HepG2 (cell line): ENCODE results near the gene FRMD8. TPM values are rescaled to one million over a fixed set of nuclear protein-coding genes. Genes with fewer than 3 reads are reported as not detected.

Experiments used
- DZIP1 ChIP-seq: sonication (generic); formaldehyde crosslinking; IDR thresholded peaks from 2 replicates; pipeline ENCODE4 v1.5.0; 2020; ENCODE audit warnings: mild to moderate bottlenecking, missing genetic modification reagents
- ETV5 ChIP-seq: IDR thresholded peaks from 2 replicates; pipeline ENCODE4 v1.6.1; 2018; ENCODE audit warnings: missing biosample characterization, missing genetic modification reagents, inconsistent platforms, borderline replicate concordance
- HIC2 ChIP-seq: sonication (generic); formaldehyde crosslinking; IDR thresholded peaks from 2 replicates; pipeline ENCODE4 v1.9.0; 2022; ENCODE audit warnings: low read depth, missing genetic modification reagents
- MEIS1 ChIP-seq: sonication (generic); formaldehyde crosslinking; IDR thresholded peaks from 2 replicates; pipeline ENCODE4 v1.9.0; 2021; ENCODE audit warnings: mild to moderate bottlenecking, missing genetic modification reagents, moderate library complexity, borderline replicate concordance
- PREB ChIP-seq: sonication (generic); formaldehyde crosslinking; IDR thresholded peaks from 2 replicates; pipeline ENCODE4 v1.4.0; 2020; ENCODE audit warnings: missing genetic modification reagents
- ZBTB1 ChIP-seq: sonication (generic); formaldehyde crosslinking; IDR thresholded peaks from 2 replicates; pipeline ENCODE4 v1.4.0; 2020; ENCODE audit warnings: missing genetic modification reagents, borderline replicate concordance
- ZBTB26 ChIP-seq: IDR thresholded peaks from 2 replicates; pipeline ENCODE4 v1.6.1; 2016; ENCODE audit warnings: missing compliant biosample characterization, missing genetic modification reagents, borderline replicate concordance
- ZBTB7A ChIP-seq: sonication (generic); formaldehyde crosslinking; IDR thresholded peaks from 2 replicates; pipeline ENCODE4 v1.8.0; 2022; ENCODE audit warnings: mild to moderate bottlenecking, missing genetic modification reagents
- ZNF263 ChIP-seq: sonication (generic); formaldehyde crosslinking; IDR thresholded peaks from 2 replicates; pipeline ENCODE4 v1.4.0; 2020; ENCODE audit warnings: missing genetic modification reagents
- ZNF335 ChIP-seq: sonication (generic); formaldehyde crosslinking; IDR thresholded peaks from 2 replicates; pipeline ENCODE4 v1.4.0; 2020; ENCODE audit warnings: missing genetic modification reagents
- ZNF484 ChIP-seq: sonication (generic); formaldehyde crosslinking; IDR thresholded peaks from 2 replicates; pipeline ENCODE4 v1.5.1; 2020; ENCODE audit warnings: mild to moderate bottlenecking, low read depth, missing genetic modification reagents, borderline replicate concordance
- ZNF687 ChIP-seq: sonication (generic); formaldehyde crosslinking; IDR thresholded peaks from 2 replicates; pipeline ENCODE4 v1.5.1; 2020; ENCODE audit warnings: mild to moderate bottlenecking, missing genetic modification reagents, moderate library complexity
- ZXDC ChIP-seq: sonication (generic); formaldehyde crosslinking; IDR thresholded peaks from 2 replicates; pipeline ENCODE4 v1.5.0; 2020; ENCODE audit warnings: mild to moderate bottlenecking, missing genetic modification reagents
- polyA plus RNA-seq, 8 experiments: library from polyadenylated mRNA; depleted of rRNA in 3 of 8; stranded (reverse) in 7 of 8; unstranded in 1 of 8; fragments of >200 nt; fragmentation: Illumina TruSeq in 4 of 8; extraction: Trizol in 4 of 8; gene quantifications; 2 replicates each; pipeline versions ENCODE4 v1.2.1 to v1.2.3, GENCODE V29; 2011 to 2016; ENCODE audit warnings: low read depth in 4 of 8, missing spikeins in 1 of 8, mixed read lengths in 1 of 8; ENCODE audit not compliant: insufficient read depth in 1 of 8
- total RNA-seq, 5 experiments: library from RNA; depleted of rRNA; stranded (reverse); fragments of >200 nt; fragmentation: Illumina TruSeq; extraction: Trizol; gene quantifications; 2 replicates each; pipeline ENCODE4 v1.2.3, GENCODE V29; 2016; ENCODE audit warnings: low read depth in 1 of 5

Gene FRMD8
- total and polyA plus RNA-seq, 2 of the 13 experiments (the other 11 are each of a cell fraction or from before 2014, with no cell fraction given) = 5.8 to 20.6 TPM

GRCh38 chr11:65415499-65416340 is 29.3 kb downstream of the FRMD8 start (continued):
- TF ChIP-seq ZBTB26 (CRISPR knock-in tag) (no peak), ZNF263 (CRISPR knock-in tag) (no peak), ZXDC (CRISPR knock-in tag) (no peak), ZBTB1 (CRISPR knock-in tag) (no peak), MEIS1 (CRISPR knock-in tag) (0 out of 2 replicates have a peak, but pooled peaks have one; percentile 34), ZBTB7A (CRISPR knock-in tag) (no peak), ZNF484 (no peak), PREB (CRISPR knock-in tag) (no peak), ETV5 (CRISPR knock-in tag) (no peak), HIC2 (peak; percentile 14; the same call in 1 of the 2 replicates), DZIP1 (no peak), ZNF335 (no peak), ZNF687 (CRISPR knock-in tag) (no peak)
